ENCODE data around the gene IGSF3. TPM values are rescaled to one million over a fixed set of nuclear protein-coding genes. Genes with fewer than 3 reads are reported as not detected.

The IGSF3 gene
- total RNA-seq, 6 experiments from 2014 or later: 0.42 to 4.9 (median 1.8) TPM

- no peak for DNase-seq
- Histone ChIP-seq H3K36me3 (no peaks in the 10 kb centered on the region), H3K4me3 (no peak overlapping the region), H3K27me3 (no peaks in the 10 kb centered on the region), H3K4me1 (no peaks in the 10 kb centered on the region), H3K27ac (no peak overlapping the region), H3K9me3 (no peaks in the 10 kb centered on the region)
- no peak for ATAC-seq
- intact Hi-C loops (cut with DNase I): no loop called here
- TF ChIP-seq, protein P1, sequence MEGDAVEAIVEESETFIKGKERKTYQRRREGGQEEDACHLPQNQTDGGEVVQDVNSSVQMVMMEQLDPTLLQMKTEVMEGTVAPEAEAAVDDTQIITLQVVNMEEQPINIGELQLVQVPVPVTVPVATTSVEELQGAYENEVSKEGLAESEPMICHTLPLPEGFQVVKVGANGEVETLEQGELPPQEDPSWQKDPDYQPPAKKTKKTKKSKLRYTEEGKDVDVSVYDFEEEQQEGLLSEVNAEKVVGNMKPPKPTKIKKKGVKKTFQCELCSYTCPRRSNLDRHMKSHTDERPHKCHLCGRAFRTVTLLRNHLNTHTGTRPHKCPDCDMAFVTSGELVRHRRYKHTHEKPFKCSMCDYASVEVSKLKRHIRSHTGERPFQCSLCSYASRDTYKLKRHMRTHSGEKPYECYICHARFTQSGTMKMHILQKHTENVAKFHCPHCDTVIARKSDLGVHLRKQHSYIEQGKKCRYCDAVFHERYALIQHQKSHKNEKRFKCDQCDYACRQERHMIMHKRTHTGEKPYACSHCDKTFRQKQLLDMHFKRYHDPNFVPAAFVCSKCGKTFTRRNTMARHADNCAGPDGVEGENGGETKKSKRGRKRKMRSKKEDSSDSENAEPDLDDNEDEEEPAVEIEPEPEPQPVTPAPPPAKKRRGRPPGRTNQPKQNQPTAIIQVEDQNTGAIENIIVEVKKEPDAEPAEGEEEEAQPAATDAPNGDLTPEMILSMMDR (IDR thresholded peaks at IDR 0.05): no peak
- TF ChIP-seq POLR2A (IDR thresholded peaks at IDR 0.05): no peak
- 93% methylated on average over 7 of the region's 7 CpGs for WGBS (ENCODE audit: insufficient coverage, low coverage, low lambda C conversion rate, missing lambda C conversion rate)
These were observed 18.6 kb upstream of the IGSF3 start for GRCh38 chr1:116686175-116686574.

- TF ChIP-seq, protein P1 (IDR thresholded peaks at IDR 0.05): no peak
- TF ChIP-seq POLR2A (IDR thresholded peaks at IDR 0.05): no peak
- intact Hi-C loops (cut with DNase I): no loop called here
These were observed 17.0 kb upstream of the IGSF3 start for GRCh38 chr1:116684575-116684974.

GRCh38 chr1:116682641-116683221, 15.2 kb upstream of the IGSF3 start:
- 58% methylated on average over 4 of the region's 4 CpGs for WGBS (ENCODE audit: insufficient coverage, low coverage, low lambda C conversion rate, missing lambda C conversion rate)
- H3K4me3 ChIP-seq: no peak overlapping the region
- TF ChIP-seq, protein P1 (IDR thresholded peaks at IDR 0.05): no peak
- no peak for TF ChIP-seq POLR2A (IDR thresholded peaks at IDR 0.05)
- ATAC-seq (no peak), DNase-seq (no peak)
- H3K27ac ChIP-seq: no peak overlapping the region
- H3K9me3 ChIP-seq: no peaks in the 10 kb centered on the region
- no peaks in the 10 kb centered on the region for H3K36me3 ChIP-seq
- no peaks in the 10 kb centered on the region for H3K4me1 ChIP-seq
- intact Hi-C loops (cut with DNase I): no loop called here
- H3K27me3 ChIP-seq: no peaks in the 10 kb centered on the region

More at GRCh38 chr1:116684575-116684974, 17.0 kb upstream of the IGSF3 start:
- Histone ChIP-seq H3K27ac (no peak overlapping the region), H3K9me3 (no peaks in the 10 kb centered on the region), H3K36me3 (no peaks in the 10 kb centered on the region), H3K4me3 (no peak overlapping the region), H3K27me3 (no peaks in the 10 kb centered on the region), H3K4me1 (no peaks in the 10 kb centered on the region)
- ATAC-seq: no peak
- 73% methylated on average over 2 of the region's 2 CpGs for WGBS (ENCODE audit: insufficient coverage, low coverage, low lambda C conversion rate, missing lambda C conversion rate)
- no peak for DNase-seq

DNA sequence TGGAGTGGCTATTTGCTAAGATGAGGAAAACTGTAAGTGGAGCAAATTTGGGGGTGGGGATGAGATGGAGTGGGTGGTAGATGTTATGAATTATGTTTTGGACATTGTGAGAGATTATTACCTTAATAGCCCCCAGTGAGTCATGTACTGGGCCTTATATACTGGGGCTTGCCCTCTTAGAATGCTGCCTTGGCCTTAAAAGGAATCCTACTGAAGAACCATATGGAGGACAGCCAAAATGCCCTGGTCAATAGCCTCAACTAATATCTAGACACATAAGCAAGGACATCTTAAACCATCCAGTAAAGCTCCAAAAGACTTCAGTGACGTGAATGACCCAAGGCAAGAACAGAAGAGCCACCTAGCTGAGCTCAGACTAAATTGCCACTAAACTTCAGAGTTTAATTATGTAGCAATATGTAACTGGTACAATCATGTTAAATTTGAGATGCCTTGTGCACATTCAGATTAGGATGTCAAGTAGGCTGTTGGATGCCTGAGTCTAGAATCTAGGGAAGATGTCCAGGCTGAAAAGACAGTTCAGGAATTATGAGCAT, 13.9 kb upstream of the IGSF3 start:
- Histone ChIP-seq H3K4me1 (no peaks in the 10 kb centered on the region), H3K27me3 (no peaks in the 10 kb centered on the region), H3K36me3 (no peaks in the 10 kb centered on the region), H3K27ac (no peak overlapping the region), H3K9me3 (no peaks in the 10 kb centered on the region), H3K4me3 (no peak overlapping the region)
- ATAC-seq (no peak), DNase-seq (no peak)
- TF ChIP-seq, protein P1 (IDR thresholded peaks at IDR 0.05): no peak
- no peak for TF ChIP-seq POLR2A (IDR thresholded peaks at IDR 0.05)
- intact Hi-C loops (cut with DNase I): no loop called here
- WGBS (ENCODE audit: insufficient coverage, low coverage, low lambda C conversion rate, missing lambda C conversion rate): 44% methylated on average over 1 of the region's 1 CpG
